ENCODE measurements around the gene C22orf15.
A peak's percentile ranks its signal among the peaks of the same experiment; 100 is the strongest.

Gene C22orf15

DNA sequence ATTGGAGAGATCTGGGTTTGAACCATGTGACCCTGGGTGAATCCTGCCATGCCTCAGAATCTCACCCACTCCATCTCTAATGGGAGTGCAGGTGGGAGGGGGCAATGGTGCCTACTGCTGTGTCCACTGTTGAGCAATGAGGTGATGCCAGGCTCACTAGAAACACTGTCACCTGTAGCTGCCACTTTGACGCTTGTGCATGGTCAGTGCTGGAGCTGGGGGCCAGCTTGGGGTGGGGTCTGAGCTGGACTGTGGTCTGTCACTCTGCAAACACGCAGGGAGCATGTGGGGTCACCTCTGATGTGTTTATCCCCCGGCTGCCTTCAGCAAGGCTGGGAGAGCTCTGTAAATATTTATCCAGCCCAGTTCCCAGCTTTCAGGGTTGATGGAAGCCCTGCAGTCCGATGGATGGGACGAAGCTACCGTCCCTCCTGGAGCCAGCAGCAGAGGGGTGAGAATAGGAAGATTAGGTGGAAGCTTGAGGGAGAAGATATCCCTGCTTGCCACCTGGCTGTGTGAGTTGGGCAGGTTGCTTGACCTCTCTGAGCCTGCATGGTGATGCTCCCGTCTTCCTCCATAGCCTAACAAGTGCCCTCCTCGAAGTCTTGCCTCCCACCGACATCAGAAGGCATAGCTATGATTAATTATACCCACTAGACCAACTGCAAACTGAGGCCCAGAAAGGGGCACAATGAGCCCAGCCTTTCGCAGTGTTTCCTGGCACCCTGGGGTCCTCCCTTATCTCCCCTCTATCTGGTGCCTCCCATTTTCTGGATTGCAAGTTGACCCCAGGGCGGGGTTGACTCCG lies 11.5 kb downstream of the C22orf15 start:
- no peak for DNase-seq

DNA sequence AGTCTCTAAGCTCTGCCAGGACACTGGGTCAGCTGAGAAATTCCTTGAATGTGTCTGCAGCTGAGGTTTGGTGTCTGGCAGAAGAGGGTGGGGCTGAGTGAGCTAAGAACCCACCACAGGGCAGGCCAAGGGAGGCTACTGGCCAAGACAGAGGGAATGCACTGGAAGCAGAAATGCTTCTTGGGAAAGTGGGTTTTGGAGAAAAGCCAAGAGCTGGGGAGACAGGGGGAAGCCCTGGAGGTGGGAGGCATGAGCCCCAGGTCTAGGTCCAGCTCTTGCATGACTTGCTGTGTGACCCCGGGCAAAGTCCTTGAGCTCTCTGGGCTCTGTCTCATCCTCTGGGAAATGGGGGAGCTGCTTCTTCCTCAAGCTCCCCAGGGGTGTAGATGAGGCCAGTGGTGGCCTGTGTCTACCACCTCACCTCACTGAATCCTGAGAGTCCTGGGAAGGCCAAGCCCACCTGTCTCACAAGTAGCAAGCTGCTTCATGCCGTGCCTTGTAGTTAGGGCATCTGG lies 12.2 kb downstream of the C22orf15 start:
- DNase-seq = no peak

DNA sequence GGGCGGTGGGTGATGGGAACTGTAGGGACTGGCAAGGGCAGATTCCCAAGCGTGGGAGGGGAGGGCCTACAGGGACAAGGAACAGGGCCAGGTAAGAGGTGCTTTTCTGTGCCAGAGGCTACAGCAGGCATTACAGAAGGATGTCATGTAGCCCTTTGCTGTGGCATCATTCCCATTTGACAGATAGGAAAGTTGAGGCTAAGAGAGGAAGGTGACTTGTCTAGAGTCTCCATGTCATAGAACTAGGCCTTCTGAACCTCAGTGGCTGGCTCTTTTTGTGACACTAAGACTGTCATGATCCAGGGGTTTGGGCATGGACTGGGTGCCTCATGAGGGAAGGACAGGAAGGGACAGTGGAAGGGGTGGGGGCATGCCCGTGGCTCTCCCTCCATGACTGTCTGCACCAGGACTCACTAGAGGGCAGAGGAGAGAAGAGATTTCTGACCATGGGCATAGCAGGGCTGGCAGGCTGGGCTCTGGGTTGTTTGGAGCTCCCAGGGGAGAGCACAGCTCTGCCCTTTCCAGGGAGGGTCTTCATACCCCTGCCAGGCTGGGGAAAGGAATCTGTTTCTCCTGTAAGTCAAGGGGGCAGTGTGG lies 13.1 kb downstream of the C22orf15 start:
- DNase-seq = no peak

DNA sequence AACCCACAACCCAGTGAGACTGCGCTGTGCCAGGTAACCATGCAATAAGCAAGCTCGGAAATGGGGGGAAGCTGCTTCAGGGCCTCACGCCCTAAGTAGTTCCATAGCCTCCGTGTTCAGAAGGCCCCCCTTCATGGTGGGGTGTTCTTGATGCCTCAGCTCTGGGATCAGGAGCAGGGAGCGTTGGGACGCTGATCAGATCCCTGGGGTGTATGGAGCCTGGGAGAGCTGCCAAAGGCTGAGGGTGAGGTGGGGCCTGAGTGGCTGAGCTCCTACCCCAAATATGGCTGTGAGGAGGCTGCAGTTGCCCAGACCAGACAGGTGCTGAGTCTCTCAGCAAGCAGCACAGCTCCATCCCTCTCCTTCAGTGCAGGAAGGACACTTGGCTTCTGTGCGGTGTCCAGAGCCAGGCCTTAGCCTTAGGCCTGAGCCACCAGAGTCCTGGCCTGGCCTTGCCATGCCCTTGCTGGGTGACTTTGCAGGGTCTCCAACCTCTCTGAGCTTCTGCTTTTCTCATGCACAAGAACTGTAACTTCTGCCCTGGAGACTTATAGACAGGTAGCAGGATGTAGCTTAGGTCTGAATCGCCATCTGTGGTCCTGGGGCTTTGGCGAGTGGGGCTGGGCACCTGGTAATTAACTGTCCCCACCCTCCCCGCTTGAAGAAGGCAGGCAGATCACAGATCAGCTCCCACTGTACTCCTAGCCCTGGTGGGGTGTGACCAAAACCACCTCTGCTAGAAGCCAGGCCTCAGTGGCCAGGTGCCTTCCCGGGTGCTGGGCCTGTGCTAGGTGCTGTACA lies 15.2 kb downstream of the C22orf15 start:
- DNase-seq = no peak

DNA sequence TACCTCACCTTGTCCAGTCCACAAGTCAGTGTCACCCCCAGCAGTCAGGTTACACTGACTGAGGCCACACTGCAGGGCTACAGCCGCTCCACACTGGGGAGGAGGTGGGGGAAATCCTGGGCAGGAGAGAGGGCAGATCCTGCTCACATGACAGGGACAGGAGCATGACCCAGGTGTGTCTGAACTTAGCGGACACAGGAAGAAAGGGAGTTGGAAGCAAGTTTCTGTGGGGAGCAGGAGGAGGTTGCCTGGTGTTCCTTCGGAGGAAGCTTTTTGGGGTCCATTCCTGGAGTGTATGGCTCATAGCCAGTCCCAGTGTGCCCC lies 15.7 kb downstream of the C22orf15 start:
- no peak for DNase-seq

DNA sequence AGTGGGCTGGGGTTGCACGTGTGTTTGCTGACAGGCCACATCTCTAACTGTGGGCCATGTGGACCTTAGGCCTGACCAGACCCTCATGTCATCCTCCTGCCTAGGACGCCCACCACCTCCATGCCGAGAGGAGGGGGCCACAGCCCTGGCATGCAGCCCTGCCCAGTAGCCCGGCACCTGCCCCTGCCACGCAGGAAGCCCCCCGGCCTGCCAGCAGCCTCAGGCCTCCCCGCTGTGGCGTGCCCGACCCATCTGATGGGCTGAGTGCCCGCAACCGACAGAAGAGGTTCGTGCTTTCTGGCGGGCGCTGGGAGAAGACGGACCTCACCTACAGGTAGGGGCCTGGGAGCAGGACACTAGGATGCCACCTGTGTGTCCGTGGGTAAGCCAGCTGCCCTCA lies 16.3 kb downstream of the C22orf15 start:
- DNase-seq = no peak

DNA sequence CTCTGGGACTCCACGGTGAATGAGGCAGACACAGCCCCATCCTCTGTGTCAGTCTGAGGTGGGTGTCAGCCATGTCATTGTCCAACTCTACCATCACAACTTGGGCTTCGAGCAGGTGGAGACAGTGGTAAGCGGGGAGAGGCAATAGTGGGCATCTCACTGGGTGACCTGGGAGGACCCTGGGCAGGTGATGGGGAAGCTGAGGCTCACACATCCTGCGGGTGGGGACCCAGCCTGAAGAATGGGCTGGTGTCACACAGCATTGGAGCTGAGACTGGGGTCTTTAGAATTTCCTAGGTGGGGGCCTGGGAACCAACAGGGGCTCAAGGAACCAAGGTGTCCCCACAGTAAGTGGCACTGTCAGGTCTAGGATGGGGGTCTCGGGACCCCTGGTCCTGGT lies 16.9 kb downstream of the C22orf15 start:
- DNase-seq = no peak

DNA sequence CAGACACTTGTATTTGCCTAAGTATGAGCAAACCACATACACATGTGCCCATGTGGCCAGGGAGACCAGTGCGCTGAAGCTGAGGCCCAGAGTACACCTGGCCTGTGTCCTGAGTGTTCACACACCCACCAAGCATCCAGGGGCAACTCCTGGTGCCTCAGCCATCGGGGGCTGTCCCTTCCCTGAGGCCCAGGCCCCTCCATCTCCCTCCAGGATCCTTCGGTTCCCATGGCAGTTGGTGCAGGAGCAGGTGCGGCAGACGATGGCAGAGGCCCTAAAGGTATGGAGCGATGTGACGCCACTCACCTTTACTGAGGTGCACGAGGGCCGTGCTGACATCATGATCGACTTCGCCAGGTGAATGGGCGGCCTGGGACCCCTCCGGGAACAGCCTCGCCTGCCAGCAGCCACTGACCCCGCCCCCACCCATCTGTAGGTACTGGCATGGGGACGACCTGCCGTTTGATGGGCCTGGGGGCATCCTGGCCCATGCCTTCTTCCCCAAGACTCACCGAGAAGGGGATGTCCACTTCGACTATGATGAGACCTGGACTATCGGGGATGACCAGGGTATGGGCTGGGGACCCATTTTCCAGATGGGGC lies 17.5 kb downstream of the C22orf15 start:
- no peak for DNase-seq

DNA sequence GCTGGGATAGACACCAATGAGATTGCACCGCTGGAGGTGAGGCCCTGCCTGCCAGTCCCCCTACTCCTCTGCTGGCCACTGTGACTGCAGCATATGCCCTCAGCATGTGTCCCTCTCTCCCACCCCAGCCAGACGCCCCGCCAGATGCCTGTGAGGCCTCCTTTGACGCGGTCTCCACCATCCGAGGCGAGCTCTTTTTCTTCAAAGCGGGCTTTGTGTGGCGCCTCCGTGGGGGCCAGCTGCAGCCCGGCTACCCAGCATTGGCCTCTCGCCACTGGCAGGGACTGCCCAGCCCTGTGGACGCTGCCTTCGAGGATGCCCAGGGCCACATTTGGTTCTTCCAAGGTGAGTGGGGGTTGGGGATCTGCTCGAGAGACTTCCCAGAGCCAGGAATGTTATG lies 18.3 kb downstream of the C22orf15 start:
- DNase-seq = no peak

DNA sequence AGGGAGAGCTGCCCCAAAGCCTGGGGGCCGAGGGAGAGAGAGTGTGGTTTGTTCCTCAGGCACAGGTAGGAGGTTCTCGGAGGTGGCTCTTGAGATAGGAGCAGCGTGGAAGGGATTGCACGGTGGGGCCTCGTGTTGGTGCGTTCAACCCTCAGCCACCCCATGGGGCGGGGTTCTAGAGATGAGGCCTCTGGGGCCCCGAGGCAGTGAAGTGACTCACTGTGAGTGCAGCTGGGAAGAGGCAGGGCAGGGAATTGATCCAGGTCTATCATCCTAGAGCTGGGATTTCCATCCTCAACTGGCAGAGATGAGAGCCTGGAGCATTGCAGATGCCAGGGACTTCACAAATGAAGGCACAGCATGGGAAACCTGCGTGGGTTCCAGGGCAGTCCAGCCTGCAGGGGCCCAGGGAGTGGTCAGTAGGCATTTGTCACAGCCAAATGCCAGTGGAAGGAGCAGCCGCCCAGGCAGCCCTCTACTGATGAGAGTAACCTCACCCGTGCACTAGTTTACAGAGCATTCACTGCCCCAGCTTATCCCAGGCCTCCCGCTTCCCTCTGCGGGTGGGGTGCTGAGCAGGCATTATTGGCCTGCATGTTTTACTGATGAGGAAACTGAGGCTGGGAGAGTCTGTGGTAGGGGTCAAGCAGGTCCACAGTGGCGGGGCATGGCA lies 18.9 kb downstream of the C22orf15 start:
- no peak for DNase-seq

DNA sequence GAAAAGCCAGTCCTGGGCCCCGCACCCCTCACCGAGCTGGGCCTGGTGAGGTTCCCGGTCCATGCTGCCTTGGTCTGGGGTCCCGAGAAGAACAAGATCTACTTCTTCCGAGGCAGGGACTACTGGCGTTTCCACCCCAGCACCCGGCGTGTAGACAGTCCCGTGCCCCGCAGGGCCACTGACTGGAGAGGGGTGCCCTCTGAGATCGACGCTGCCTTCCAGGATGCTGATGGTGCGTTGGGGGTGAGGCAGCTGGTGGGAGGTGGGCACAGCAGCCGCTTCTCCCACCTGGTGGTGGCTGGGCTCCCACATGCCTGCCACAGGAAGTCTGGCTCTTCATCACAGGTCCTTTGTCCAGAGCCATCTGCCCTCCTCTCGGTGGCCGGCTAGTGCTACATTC lies 19.5 kb downstream of the C22orf15 start:
- DNase-seq = no peak

DNA sequence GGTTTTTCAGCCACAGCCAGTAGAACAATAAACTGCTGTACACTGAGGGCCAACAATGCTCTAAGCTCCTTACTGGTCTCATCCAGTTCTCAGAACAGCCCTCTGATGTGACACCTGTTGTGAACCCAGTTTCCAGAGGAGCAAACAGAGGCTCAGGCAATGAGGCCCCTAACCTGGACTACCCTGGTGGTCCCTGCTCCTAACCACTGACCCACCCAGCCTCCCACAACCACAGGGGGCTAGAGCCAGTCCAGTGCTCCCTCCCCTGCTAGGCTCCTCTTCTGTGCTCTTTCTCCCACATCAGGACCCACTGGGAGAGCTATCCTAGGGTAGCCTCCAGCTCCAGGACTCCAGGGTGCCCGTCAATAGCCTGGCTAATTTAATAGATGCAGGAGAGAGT lies 19.9 kb downstream of the C22orf15 start:
- no peak for DNase-seq

DNA sequence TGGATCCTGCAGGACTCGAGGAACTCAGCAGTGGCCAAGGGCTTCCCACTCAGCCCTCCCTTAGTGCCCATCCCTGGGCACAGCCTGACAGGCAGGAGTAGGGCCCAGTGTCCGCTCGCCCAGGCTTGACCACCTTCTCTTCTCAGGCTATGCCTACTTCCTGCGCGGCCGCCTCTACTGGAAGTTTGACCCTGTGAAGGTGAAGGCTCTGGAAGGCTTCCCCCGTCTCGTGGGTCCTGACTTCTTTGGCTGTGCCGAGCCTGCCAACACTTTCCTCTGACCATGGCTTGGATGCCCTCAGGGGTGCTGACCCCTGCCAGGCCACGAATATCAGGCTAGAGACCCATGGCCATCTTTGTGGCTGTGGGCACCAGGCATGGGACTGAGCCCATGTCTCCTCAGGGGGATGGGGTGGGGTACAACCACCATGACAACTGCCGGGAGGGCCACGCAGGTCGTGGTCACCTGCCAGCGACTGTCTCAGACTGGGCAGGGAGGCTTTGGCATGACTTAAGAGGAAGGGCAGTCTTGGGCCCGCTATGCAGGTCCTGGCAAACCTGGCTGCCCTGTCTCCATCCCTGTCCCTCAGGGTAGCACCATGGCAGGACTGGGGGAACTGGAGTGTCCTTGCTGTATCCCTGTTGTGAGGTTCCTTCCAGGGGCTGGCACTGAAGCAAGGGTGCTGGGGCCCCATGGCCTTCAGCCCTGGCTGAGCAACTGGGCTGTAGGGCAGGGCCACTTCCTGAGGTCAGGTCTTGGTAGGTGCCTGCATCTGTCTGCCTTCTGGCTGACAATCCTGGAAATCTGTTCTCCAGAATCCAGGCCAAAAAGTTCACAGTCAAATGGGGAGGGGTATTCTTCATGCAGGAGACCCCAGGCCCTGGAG lies 20.7 kb downstream of the C22orf15 start:
- DNase-seq = no peak

DNA sequence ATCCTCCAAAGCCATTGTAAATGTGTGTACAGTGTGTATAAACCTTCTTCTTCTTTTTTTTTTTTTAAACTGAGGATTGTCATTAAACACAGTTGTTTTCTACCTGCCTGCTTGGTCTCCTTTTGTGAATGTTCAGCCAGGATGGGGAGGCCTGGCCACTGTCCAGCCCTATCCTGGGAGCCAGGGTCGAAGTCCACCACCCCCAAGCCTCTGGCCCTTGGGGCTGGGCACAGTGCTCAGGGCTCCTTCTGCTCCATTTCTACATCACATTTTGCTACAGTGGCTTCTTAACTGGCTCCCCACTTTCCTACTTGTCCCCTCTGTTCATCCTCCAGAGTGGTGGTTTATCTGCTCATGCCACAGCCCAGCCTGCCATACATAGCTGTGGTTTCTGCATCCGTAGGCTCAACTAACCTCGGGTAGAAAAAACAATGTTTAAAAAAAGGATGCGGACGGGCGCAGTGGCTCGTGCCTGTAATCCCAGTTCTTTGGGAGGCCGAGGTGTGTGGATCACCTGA lies 21.5 kb downstream of the C22orf15 start:
- DNase-seq = no peak

DNA sequence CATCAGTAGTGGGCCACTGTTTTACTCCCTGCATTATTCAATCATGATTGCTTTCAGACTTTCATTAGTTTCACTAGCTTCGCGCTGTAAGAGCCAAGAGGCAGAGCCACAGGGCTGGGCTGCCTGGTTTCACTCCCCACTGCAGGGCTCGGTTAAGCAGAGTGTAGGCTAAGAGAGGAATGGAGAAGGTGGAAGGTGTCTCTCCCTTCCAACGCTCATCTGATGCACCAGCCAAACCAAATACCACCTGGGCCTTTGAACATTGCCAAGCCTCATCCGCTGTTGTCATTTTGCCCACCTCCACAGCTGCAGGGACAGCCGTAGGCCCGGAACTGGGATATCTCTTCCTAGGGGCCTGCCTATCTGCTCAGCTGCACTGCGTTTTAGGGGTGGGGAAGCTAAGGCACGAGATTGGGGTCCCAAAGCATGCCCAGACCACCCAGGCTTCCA lies 23.5 kb downstream of the C22orf15 start:
- DNase-seq = no peak

DNA sequence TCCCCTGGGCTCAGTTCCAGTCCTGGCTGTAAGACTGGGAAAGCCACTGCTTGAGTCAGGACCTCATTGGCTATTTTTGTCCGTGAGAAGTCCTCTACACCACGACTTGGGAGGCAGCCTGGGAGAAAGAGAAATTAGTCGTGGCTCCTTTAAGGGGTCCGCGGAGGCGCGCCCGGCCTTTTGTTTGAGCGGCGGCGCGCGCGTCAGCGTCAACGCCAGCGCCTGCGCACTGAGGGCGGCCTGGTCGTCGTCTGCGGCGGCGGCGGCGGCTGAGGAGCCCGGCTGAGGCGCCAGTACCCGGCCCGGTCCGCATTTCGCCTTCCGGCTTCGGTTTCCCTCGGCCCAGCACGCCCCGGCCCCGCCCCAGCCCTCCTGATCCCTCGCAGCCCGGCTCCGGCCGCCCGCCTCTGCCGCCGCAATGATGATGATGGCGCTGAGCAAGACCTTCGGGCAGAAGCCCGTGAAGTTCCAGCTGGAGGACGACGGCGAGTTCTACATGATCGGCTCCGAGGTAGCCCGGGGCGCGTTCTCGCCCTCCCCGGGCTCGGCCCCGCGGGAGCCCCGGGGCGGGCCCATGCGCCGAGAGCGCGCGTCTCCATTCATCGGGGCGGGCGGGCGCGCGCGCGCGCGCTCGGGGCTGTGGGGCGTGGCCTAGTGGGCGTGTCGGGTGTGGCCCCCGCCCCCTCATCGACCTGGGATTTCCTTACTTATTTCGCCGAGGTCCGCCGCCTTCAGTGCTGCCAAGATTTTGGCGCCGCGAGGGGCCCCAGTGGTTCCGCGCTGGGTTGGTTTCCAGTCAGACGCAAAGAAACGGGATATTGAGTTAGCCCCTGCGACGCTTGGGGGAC lies 24.2 kb downstream of the C22orf15 start, which contains the start of gene SMARCB1:
Gene SMARCB1, plus strand, starts transcription at position 215 of the 848 bp plus-strand sequence. Its CDS starts 204 bp downstream, at position 419.
- DNase-seq = peak; percentile 92

DNA sequence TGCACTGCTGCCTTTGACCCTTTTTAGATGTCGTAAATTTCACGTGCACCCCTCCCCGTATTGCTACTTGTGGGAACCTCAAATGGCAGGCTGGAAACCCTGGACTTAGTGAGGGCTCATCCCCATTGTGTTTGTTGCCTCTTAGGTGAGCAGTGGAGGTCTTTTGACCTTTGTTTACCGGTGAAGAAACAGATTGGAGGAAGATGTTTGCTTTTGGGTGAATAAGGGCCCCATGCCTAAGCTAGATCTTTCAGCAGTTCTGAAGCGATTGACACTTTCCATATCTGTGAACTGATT lies 24.8 kb downstream of the C22orf15 start:
- no peak for DNase-seq

DNA sequence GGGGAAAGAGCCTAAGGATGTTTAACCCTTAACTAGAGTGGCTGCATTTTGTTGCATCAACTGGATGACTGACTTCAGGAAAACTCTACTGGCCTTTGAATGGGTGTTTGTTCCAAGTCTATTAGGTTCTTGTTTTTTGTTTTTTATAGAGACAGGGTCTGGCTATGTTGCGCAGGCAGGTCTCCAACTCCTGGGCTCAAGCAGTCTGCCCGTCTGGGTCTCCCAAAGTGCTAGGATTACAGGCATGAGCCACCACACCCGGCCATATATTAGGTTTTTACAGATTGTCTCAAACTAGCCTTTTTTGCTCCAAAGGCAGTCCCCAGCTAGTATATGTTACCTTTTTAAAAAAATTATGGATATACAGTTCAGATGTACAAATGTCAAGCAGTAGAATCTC lies 25.1 kb downstream of the C22orf15 start:
- no peak for DNase-seq

DNA sequence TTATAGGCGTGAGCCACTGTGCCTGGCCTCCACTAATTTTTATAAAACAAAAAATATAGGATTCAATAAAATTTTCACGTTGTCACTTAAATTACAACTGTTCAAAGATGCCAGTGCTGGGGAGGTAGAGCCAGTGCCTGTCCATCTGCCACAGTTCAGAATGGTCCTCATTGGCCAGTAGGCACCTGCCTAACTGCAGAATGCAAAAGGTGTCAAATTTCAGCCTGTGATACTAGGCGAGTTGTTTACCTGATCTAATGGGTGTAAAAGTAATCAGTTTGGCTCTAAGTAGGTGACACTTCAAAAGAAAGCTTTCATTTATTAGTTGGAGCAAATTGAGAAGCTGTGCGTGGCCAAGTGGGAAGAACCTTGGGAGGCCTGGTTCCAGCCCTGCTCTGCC lies 26.3 kb downstream of the C22orf15 start:
- no peak for DNase-seq

DNA sequence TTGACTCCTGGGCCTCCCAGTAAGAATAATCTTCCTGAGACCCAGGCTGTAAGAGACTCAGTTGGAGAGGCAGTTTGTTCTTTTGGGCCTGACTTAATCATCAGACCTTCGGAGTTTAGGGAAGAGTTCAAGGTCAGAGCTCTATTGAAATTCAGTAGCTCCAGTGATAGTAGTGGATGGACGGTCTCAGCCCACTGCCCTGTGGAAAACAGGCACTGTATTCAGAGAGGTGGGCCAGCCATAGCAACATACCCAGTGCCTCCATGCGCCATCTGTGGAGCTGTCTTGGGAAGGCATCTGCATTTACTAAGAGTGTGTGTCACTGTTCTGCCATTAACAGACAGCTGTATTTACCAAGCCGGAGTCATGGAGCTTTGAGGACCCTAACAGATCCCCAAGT lies 26.8 kb downstream of the C22orf15 start:
- DNase-seq = no peak
